Upper lobe of left lung (tissue), 4 donors: ENCODE results near the gene HSPB6.

Experiments
- CTCF ChIP-seq, 6 experiments: fragments of 450-650 bp in 4 of 6; fragments of 200-600 bp in 2 of 6; sonication (generic) in 2 of 6; IDR thresholded peaks; one replicate each; pipeline ENCODE4 v1.5.1; 2016 to 2019; ENCODE audit warnings: antibody characterized with exemption in 6 of 6
- EP300 ChIP-seq, 4 donors: sonication (generic); formaldehyde crosslinking; IDR thresholded peaks; one replicate each; pipeline ENCODE4 v1.5.1; 2017; ENCODE audit warnings: antibody characterized with exemption in 4 of 4, control low read depth in 2 of 4
- POLR2A ChIP-seq, 4 donors: fragments of 450-650 bp; IDR thresholded peaks; one replicate each; pipeline ENCODE4 v1.5.1; 2016 to 2017; ENCODE audit warnings: antibody characterized with exemption in 4 of 4, mild to moderate bottlenecking in 2 of 4

GRCh38 chr19:35717665-35718344 lies 39.0 kb downstream of the HSPB6 start, which contains the start of gene KMT2B:
- TF ChIP-seq CTCF (IDR thresholded peaks at IDR 0.05), result no peak
- no peak for TF ChIP-seq POLR2A (IDR thresholded peaks at IDR 0.05)
- no peak for TF ChIP-seq EP300 (IDR thresholded peaks at IDR 0.05)
